HG03520 (cell line): ENCODE results near the gene INSYN1.

ENCODE experiments used
- ATAC-seq: cut with Tn5 transposase; IDR thresholded peaks from one replicate; pipeline ENCODE4 v1.9.1; 2021; ENCODE audit warnings: mild to moderate bottlenecking, moderate library complexity; ENCODE audit not compliant: unreplicated experiment

Gene INSYN1

GRCh38 chr15:73777741-73778140, 24.6 kb upstream of the INSYN1 start:
- no peak for ATAC-seq

GRCh38 chr15:73773428-73773827, 20.3 kb upstream of the INSYN1 start:
- ATAC-seq, result no peak

- ATAC-seq, result no peak
Observed at GRCh38 chr15:73771385-73772045, 18.4 kb upstream of the INSYN1 start.

GRCh38 chr15:73770050-73770449, 16.9 kb upstream of the INSYN1 start:
- ATAC-seq, result no peak

- ATAC-seq, result no peak
Observed at GRCh38 chr15:73767806-73768501, 14.8 kb upstream of the INSYN1 start.

- no peak for ATAC-seq
Observed at GRCh38 chr15:73766598-73766997, 13.4 kb upstream of the INSYN1 start.

GRCh38 chr15:73765778-73766177, 12.6 kb upstream of the INSYN1 start:
- no peak for ATAC-seq

- ATAC-seq, result no peak
Observed at GRCh38 chr15:73763931-73764330, 10.8 kb upstream of the INSYN1 start.

GRCh38 chr15:73760330-73761329, 7.5 kb upstream of the INSYN1 start:
- ATAC-seq, result no peak

GRCh38 chr15:73758461-73758860, 5.3 kb upstream of the INSYN1 start:
- no peak for ATAC-seq

- no peak for ATAC-seq
Observed at GRCh38 chr15:73757571-73757970, 4.4 kb upstream of the INSYN1 start.

- no peak for ATAC-seq
Observed at GRCh38 chr15:73756947-73757513, 3.9 kb upstream of the INSYN1 start.

- no peak for ATAC-seq
Observed at GRCh38 chr15:73756390-73756789, 3.2 kb upstream of the INSYN1 start.

GRCh38 chr15:73755946-73756345, 2.8 kb upstream of the INSYN1 start:
- no peak for ATAC-seq

GRCh38 chr15:73755481-73755880, 2.3 kb upstream of the INSYN1 start:
- no peak for ATAC-seq

- ATAC-seq, result no peak
Observed at GRCh38 chr15:73754461-73754860, 1.3 kb upstream of the INSYN1 start.

GRCh38 chr15:73752806-73753193, 351 bp downstream of the INSYN1 start:
- ATAC-seq, result no peak

GRCh38 chr15:73751899-73752805, 999 bp downstream of the INSYN1 start:
- no peak for ATAC-seq

GRCh38 chr15:73751511-73751898, 1.6 kb downstream of the INSYN1 start:
- ATAC-seq, result no peak

GRCh38 chr15:73750951-73751350, 2.2 kb downstream of the INSYN1 start:
- ATAC-seq, result no peak
